Left lung (tissue), 10 donors: Measurements from ENCODE around the gene DCTN3. TPM values are rescaled to one million over a fixed set of nuclear protein-coding genes. Genes with fewer than 3 reads are reported as not detected.
A peak's percentile ranks its signal among the peaks of the same experiment; 100 is the strongest.

Experiments
- ATAC-seq: fragments of 200-7000 bp; cut with Tn5 transposase; one replicate; pipeline ENCODE4 v1.9.1; 2020; ENCODE audit warnings: moderate library complexity
- DNase-seq, 4 donors: peaks; one replicate each; pipeline ENCODE4 v3.0.0-alpha.2; 2013 to 2020
- H3K27ac ChIP-seq, 2 donors: fragments of 200-600 bp; sonication (generic) in 1 of 2; one replicate each; pipeline versions ENCODE4 v1.5.0 to v1.8.0; 2020 to 2021
- H3K27me3 ChIP-seq, 2 donors: fragments of 200-600 bp; sonication (generic) in 1 of 2; one replicate each; pipeline versions ENCODE4 v1.5.0 to v1.8.0; 2020 to 2021
- H3K36me3 ChIP-seq, 2 donors: fragments of 200-600 bp; sonication (generic) in 1 of 2; one replicate each; pipeline versions ENCODE4 v1.5.0 to v1.8.0; 2020 to 2021
- H3K4me1 ChIP-seq, 2 donors: fragments of 200-600 bp; one replicate each; pipeline ENCODE4 v1.8.0; 2021
- H3K4me3 ChIP-seq, 2 donors: fragments of 200-600 bp; sonication (generic) in 1 of 2; one replicate each; pipeline versions ENCODE4 v1.5.0 to v1.8.0; 2020 to 2021; ENCODE audit warnings: mild to moderate bottlenecking in 1 of 2
- H3K9me3 ChIP-seq, 2 donors: fragments of 200-600 bp; sonication (generic) in 1 of 2; one replicate each; pipeline versions ENCODE4 v1.5.0 to v1.8.0; 2020 to 2021
- CTCF ChIP-seq, 2 donors: fragments of 200-600 bp; sonication (generic) in 1 of 2; IDR thresholded peaks; one replicate each; pipeline versions ENCODE4 v1.5.0 to v1.8.0; 2021; ENCODE audit warnings: antibody characterized with exemption in 2 of 2
- intact Hi-C, 2 donors: fragments of 100-400 bp; cut with DNase I; formaldehyde crosslinking; loops; one replicate each; pipeline versions ENCODE4 v1.11.2 to v1.14.2; 2022
- polyA plus RNA-seq, 6 donors: library from polyadenylated mRNA; unstranded; fragments of 120-200 nt; gene quantifications; one replicate each; pipeline ENCODE4 v1.2.1, GENCODE V29; 2013; ENCODE audit not compliant: insufficient read length in 6 of 6
- total RNA-seq, 2 donors: library from RNA; stranded (reverse); fragmentation: NEBNext Ultra II Directional; extraction: Animal tissue kit (Norgen Biotek cat#: 25700); gene quantifications; one replicate each; pipeline ENCODE4 v1.2.1, GENCODE V29; 2021
- donor health status: DM: no; HTN: yes; CAD: no.
- donor health status: DM: no; HTN: no; CAD: no.

The DCTN3 gene
- total and polyA plus RNA-seq, 8 donors = 69.8 to 111 (median 91.4) TPM

GRCh38 chr9:34592895-34593601 lies 27.2 kb downstream of the DCTN3 start:
- peak; percentile 44 for ATAC-seq
- no peaks in the 10 kb centered on the region for H3K9me3 ChIP-seq
- no peaks in the 10 kb centered on the region for H3K36me3 ChIP-seq
- DNase-seq = peak in 1 of 4 donors; percentile 80
- H3K4me1 ChIP-seq = peaks cover 21 to 45% of the 10 kb centered on the region in 2 donors
- no peak overlapping the region for H3K27ac ChIP-seq
- TF ChIP-seq CTCF (IDR thresholded peaks at IDR 0.05) = no peak
- intact Hi-C loops = loop anchor here in 1 of 2 donors (5.0 kb wide), 1 partner anchor 46 kb away; no protein-coding TSS in a partner anchor
- peaks cover 47 to 68% of the 10 kb centered on the region in 2 donors for H3K27me3 ChIP-seq
- H3K4me3 ChIP-seq = no peak overlapping the region

- intact Hi-C loops = loop anchor here in 1 of 2 donors (5.0 kb wide), 1 partner anchor 45 kb away; no protein-coding TSS in a partner anchor
- H3K9me3 ChIP-seq = no peaks in the 10 kb centered on the region
- peaks cover 21 to 45% of the 10 kb centered on the region in 2 donors for H3K4me1 ChIP-seq
- no peak for TF ChIP-seq CTCF (IDR thresholded peaks at IDR 0.05)
- DNase-seq (no peak), ATAC-seq (no peak)
- H3K4me3 ChIP-seq = peak overlapping the region in 1 of 2 donors; percentile 40
- peaks cover 52 to 77% of the 10 kb centered on the region in 2 donors for H3K27me3 ChIP-seq
- H3K36me3 ChIP-seq = no peaks in the 10 kb centered on the region
- H3K27ac ChIP-seq = no peak overlapping the region
Observed at GRCh38 chr9:34591917-34592866, 28.1 kb downstream of the DCTN3 start.

- ATAC-seq = peak; percentile 96
- peak; percentile 89 to 93 for TF ChIP-seq CTCF (IDR thresholded peaks at IDR 0.05)
- H3K4me1 ChIP-seq = peaks cover 21 to 45% of the 10 kb centered on the region in 2 donors
- H3K36me3 ChIP-seq = no peaks in the 10 kb centered on the region
- intact Hi-C loops = loop anchor here in 1 of 2 donors (5.0 kb wide), 1 partner anchor 44 kb away; no protein-coding TSS in a partner anchor
- H3K27me3 ChIP-seq = peaks cover 52 to 85% of the 10 kb centered on the region in 2 donors
- peak in 3 of 4 donors; percentile 85 to 98 (median 87) for DNase-seq
- H3K27ac ChIP-seq = no peak overlapping the region
- H3K4me3 ChIP-seq = peak overlapping the region; percentile 4 to 40
- H3K9me3 ChIP-seq = no peaks in the 10 kb centered on the region
Observed at GRCh38 chr9:34591248-34591916, 28.9 kb downstream of the DCTN3 start.

GRCh38 chr9:34590381-34591247 lies 29.7 kb downstream of the DCTN3 start:
- intact Hi-C loops = loop anchor here in 1 of 2 donors (5.0 kb wide), 1 partner anchor 43 kb away; no protein-coding TSS in a partner anchor
- TF ChIP-seq CTCF (IDR thresholded peaks at IDR 0.05) = no peak
- peak overlapping the region; percentile 4 to 40 for H3K4me3 ChIP-seq
- H3K27ac ChIP-seq = no peak overlapping the region
- ATAC-seq (peak; percentile 6), DNase-seq (no peak)
- H3K27me3 ChIP-seq = peaks cover 52 to 93% of the 10 kb centered on the region in 2 donors
- H3K36me3 ChIP-seq = no peaks in the 10 kb centered on the region
- H3K4me1 ChIP-seq = peaks cover 21 to 45% of the 10 kb centered on the region in 2 donors
- no peaks in the 10 kb centered on the region for H3K9me3 ChIP-seq
